ENCODE results near the gene JADE1. TPM values are rescaled to one million over a fixed set of nuclear protein-coding genes. Genes with fewer than 3 reads are reported as not detected.
A peak's percentile ranks its signal among the peaks of the same experiment; 100 is the strongest.

Gene JADE1
- total RNA-seq, 4 donors from 2014 or later, result 7.8 to 15.9 (median 13.9) TPM

- Histone ChIP-seq H3K27ac (no peak overlapping the region), H3K4me3 (no peak overlapping the region), H3K4me1 (peaks cover 0 to 12% (median 7%) of the 10 kb centered on the region in 4 donors), H3K36me3 (peaks cover 0 to 2% (median 0%) of the 10 kb centered on the region in 4 donors), H3K9me3 (no peaks in the 10 kb centered on the region), H3K27me3 (no peaks in the 10 kb centered on the region)
- WGBS, 2 donors (ENCODE audit: low coverage in 1 of 2), result 78 to 92% methylated on average over 2 to 14 of the region's 14 CpGs
- intact Hi-C loops (cut with DNase I; ENCODE audit: low total_unique reads), result loop anchor here (5.0 to 10.0 kb wide), 4 partner anchors 210 to 678 kb away; no protein-coding TSS in a partner anchor
- in situ Hi-C loops (cut with MboI; ENCODE audit: low pct_ligation_motif_present in 1 of 4, low pct_unique_long_range_greater_than_20kb in 1 of 4, low sequenced_read_pairs in 3 of 4), result loop anchor here (5.0 to 10.0 kb wide), 4 partner anchors 80 to 670 kb away; no protein-coding TSS in a partner anchor
- no peak for DNase-seq
- no peak for TF ChIP-seq POLR2A (IDR thresholded peaks at IDR 0.05)
- no peak for TF ChIP-seq EP300 (IDR thresholded peaks at IDR 0.05; ENCODE audit: low read depth)
Observed at GRCh38 chr4:128862608-128863311, 53.3 kb downstream of the JADE1 start.

GRCh38 chr4:128863312-128864075 lies 54.0 kb downstream of the JADE1 start:
- no peaks in the 10 kb centered on the region for H3K27me3 ChIP-seq
- intact Hi-C loops (cut with DNase I; ENCODE audit: low total_unique reads) (loop anchor here (5.0 to 10.0 kb wide), 4 partner anchors 211 to 679 kb away; no protein-coding TSS in a partner anchor), in situ Hi-C loops (cut with MboI; ENCODE audit: low pct_ligation_motif_present in 1 of 4, low pct_unique_long_range_greater_than_20kb in 1 of 4, low sequenced_read_pairs in 3 of 4) (loop anchor here (5.0 to 10.0 kb wide), 4 partner anchors 81 to 671 kb away; no protein-coding TSS in a partner anchor)
- no peak for TF ChIP-seq POLR2A (IDR thresholded peaks at IDR 0.05)
- TF ChIP-seq CTCF (IDR thresholded peaks at IDR 0.05), result peak; percentile 86 to 91 (median 89)
- no peak for TF ChIP-seq POLR2AphosphoS5 (IDR thresholded peaks at IDR 0.05)
- WGBS, 2 donors (ENCODE audit: low coverage in 1 of 2), result 43 to 58% methylated on average over 3 to 10 of the region's 10 CpGs
- H3K27ac ChIP-seq, result no peak overlapping the region
- no peak overlapping the region for H3K4me3 ChIP-seq
- no peaks in the 10 kb centered on the region for H3K9me3 ChIP-seq
- peaks cover 0 to 13% (median 8%) of the 10 kb centered on the region in 4 donors for H3K4me1 ChIP-seq
- peak; percentile 77 for DNase-seq
- no peaks in the 10 kb centered on the region for H3K36me3 ChIP-seq

- intact Hi-C loops (cut with DNase I; ENCODE audit: low total_unique reads), result loop anchor here (10.0 kb wide), 1 partner anchor 680 kb away; no protein-coding TSS in a partner anchor
- Histone ChIP-seq H3K27me3 (no peaks in the 10 kb centered on the region), H3K36me3 (no peaks in the 10 kb centered on the region), H3K4me1 (peaks cover 0 to 11% (median 3%) of the 10 kb centered on the region in 4 donors), H3K4me3 (no peak overlapping the region), H3K9me3 (no peaks in the 10 kb centered on the region), H3K27ac (no peak overlapping the region)
- in situ Hi-C loops (cut with MboI; ENCODE audit: low pct_ligation_motif_present in 1 of 4, low pct_unique_long_range_greater_than_20kb in 1 of 4, low sequenced_read_pairs in 3 of 4), result loop anchor here (10.0 kb wide), 2 partner anchors 300 to 670 kb away; no protein-coding TSS in a partner anchor
- WGBS, 2 donors (ENCODE audit: low coverage in 1 of 2), result 97 to 100% methylated on average over 1 to 2 of the region's 2 CpGs
- TF ChIP-seq POLR2AphosphoS5 (IDR thresholded peaks at IDR 0.05), result no peak
- TF ChIP-seq EP300 (IDR thresholded peaks at IDR 0.05; ENCODE audit: low read depth), result no peak
- TF ChIP-seq CTCF (IDR thresholded peaks at IDR 0.05), result no peak
- TF ChIP-seq POLR2A (IDR thresholded peaks at IDR 0.05), result no peak
- DNase-seq, result no peak
Observed at GRCh38 chr4:128865132-128865531, 55.6 kb downstream of the JADE1 start.

GRCh38 chr4:128866269-128866668 lies 56.8 kb downstream of the JADE1 start:
- WGBS, 2 donors (ENCODE audit: low coverage in 1 of 2), result 71 to 96% methylated on average over 1 to 2 of the region's 2 CpGs
- in situ Hi-C loops (cut with MboI; ENCODE audit: low pct_ligation_motif_present in 1 of 4, low pct_unique_long_range_greater_than_20kb in 1 of 4, low sequenced_read_pairs in 3 of 4) (loop anchor here (10.0 kb wide), 2 partner anchors 301 to 671 kb away; no protein-coding TSS in a partner anchor), intact Hi-C loops (cut with DNase I; ENCODE audit: low total_unique reads) (loop anchor here (10.0 kb wide), 1 partner anchor 681 kb away; no protein-coding TSS in a partner anchor)
- peaks cover 0 to 4% (median 0%) of the 10 kb centered on the region in 4 donors for H3K4me1 ChIP-seq
- H3K4me3 ChIP-seq, result no peak overlapping the region
- no peaks in the 10 kb centered on the region for H3K9me3 ChIP-seq
- DNase-seq, result no peak
- peaks cover 0 to 6% (median 3%) of the 10 kb centered on the region in 4 donors for H3K36me3 ChIP-seq
- H3K27ac ChIP-seq, result no peak overlapping the region
- no peak for TF ChIP-seq POLR2AphosphoS5 (IDR thresholded peaks at IDR 0.05)
- TF ChIP-seq CTCF (IDR thresholded peaks at IDR 0.05), result no peak
- TF ChIP-seq EP300 (IDR thresholded peaks at IDR 0.05; ENCODE audit: low read depth), result no peak
- TF ChIP-seq POLR2A (IDR thresholded peaks at IDR 0.05), result no peak
- no peaks in the 10 kb centered on the region for H3K27me3 ChIP-seq
